Neuronal stem cell (in vitro differentiated cells): ENCODE results near the gene IQCF2.

Experiments used
- DNase-seq: peaks from one replicate; pipeline ENCODE4 v3.0.0-alpha.2; 2013; ENCODE audit warnings: low spot score
- H2AFZ ChIP-seq: one replicate; pipeline ENCODE4 v1.6.1; 2013; ENCODE audit warnings: mild to moderate bottlenecking, low read length, inconsistent platforms
- H2AK5ac ChIP-seq: 2 replicates; pipeline ENCODE4 v1.6.1; 2013; ENCODE audit warnings: low read depth, mild to moderate bottlenecking, inconsistent platforms, low read length, moderate library complexity, mixed read lengths
- H2BK120ac ChIP-seq: 2 replicates; pipeline ENCODE4 v1.6.1; 2013; ENCODE audit warnings: low read depth, mild to moderate bottlenecking, inconsistent platforms, low read length, moderate library complexity, mixed read lengths
- H2BK12ac ChIP-seq: one replicate; pipeline ENCODE4 v1.6.1; 2013; ENCODE audit warnings: low read length, inconsistent platforms
- H2BK15ac ChIP-seq: 2 replicates; pipeline ENCODE4 v1.6.1; 2013; ENCODE audit warnings: mild to moderate bottlenecking, low read length, inconsistent platforms, mixed read lengths
- H2BK5ac ChIP-seq: one replicate; pipeline ENCODE4 v1.6.1; 2013; ENCODE audit warnings: inconsistent platforms, mild to moderate bottlenecking, low read length, moderate library complexity
- H3K14ac ChIP-seq: one replicate; pipeline ENCODE4 v1.6.1; 2013; ENCODE audit warnings: low read length, inconsistent platforms
- H3K18ac ChIP-seq: 2 replicates; pipeline ENCODE4 v1.6.1; 2013; ENCODE audit warnings: low read length, inconsistent platforms
- H3K23ac ChIP-seq: 2 replicates; pipeline ENCODE4 v1.6.1; 2013; ENCODE audit warnings: low read depth, mild to moderate bottlenecking, mixed read lengths, low read length, inconsistent platforms; ENCODE audit not compliant: poor library complexity
- H3K27ac ChIP-seq: replicated peaks from 3 replicates; pipeline ENCODE4 v1.5.1; 2013; ENCODE audit warnings: low read length, inconsistent platforms
- H3K27me3 ChIP-seq, 3 experiments: 2 replicates each; pipeline ENCODE4 v1.6.1; 2013; ENCODE audit warnings: low read length in 3 of 3, mild to moderate bottlenecking in 2 of 3, inconsistent platforms in 1 of 3, low read depth in 1 of 3, mixed read lengths in 1 of 3, moderate library complexity in 1 of 3; ENCODE audit not compliant: control insufficient read depth in 3 of 3, insufficient read depth in 3 of 3
- H3K36me3 ChIP-seq, 2 donors: replicated peaks in 1 of 2; 2 replicates each; pipeline ENCODE4 v1.6.1; 2013; ENCODE audit warnings: low read length in 2 of 2; ENCODE audit not compliant: control insufficient read depth in 2 of 2, insufficient read depth in 2 of 2
- H3K4ac ChIP-seq: 2 replicates; pipeline ENCODE4 v1.6.1; 2013; ENCODE audit warnings: inconsistent platforms, mild to moderate bottlenecking, low read length, moderate library complexity
- H3K4me1 ChIP-seq, 2 donors: 1 replicate in 1 of 2; 2 replicates in 1 of 2; pipeline ENCODE4 v1.6.1; 2013; ENCODE audit warnings: low read length in 2 of 2, low read depth in 1 of 2; ENCODE audit not compliant: control insufficient read depth in 2 of 2, insufficient read depth in 1 of 2
- H3K4me2 ChIP-seq: one replicate; pipeline ENCODE4 v1.6.1; 2013; ENCODE audit warnings: mild to moderate bottlenecking, low read length, inconsistent platforms; ENCODE audit not compliant: insufficient read depth, poor library complexity, severe bottlenecking
- H3K4me3 ChIP-seq, 2 donors: 2 replicates each; pipeline ENCODE4 v1.5.1; 2013; ENCODE audit warnings: low read length in 2 of 2, mild to moderate bottlenecking in 2 of 2, inconsistent platforms in 1 of 2, moderate library complexity in 1 of 2
- H3K79me1 ChIP-seq: one replicate; pipeline ENCODE4 v1.6.1; 2013; ENCODE audit warnings: low read depth, mild to moderate bottlenecking, inconsistent platforms, low read length, moderate library complexity
- H3K9ac ChIP-seq: one replicate; pipeline ENCODE4 v1.6.1; 2013; ENCODE audit warnings: mild to moderate bottlenecking, low read depth, low read length, inconsistent platforms; ENCODE audit not compliant: poor library complexity
- H3K9me3 ChIP-seq, 2 donors: replicated peaks in 1 of 2; 2 replicates each; pipeline versions ENCODE3 to v1.6.1; 2013; ENCODE audit warnings: low read length in 2 of 2, mild to moderate bottlenecking in 2 of 2, inconsistent platforms in 1 of 2, low read depth in 1 of 2, mixed read lengths in 1 of 2, moderate library complexity in 1 of 2; ENCODE audit not compliant: control insufficient read depth in 2 of 2, insufficient read depth in 1 of 2
- H4K8ac ChIP-seq: one replicate; pipeline ENCODE4 v1.6.1; 2013; ENCODE audit warnings: low read depth, mild to moderate bottlenecking, inconsistent platforms, low read length, moderate library complexity
- H4K91ac ChIP-seq: one replicate; pipeline ENCODE4 v1.6.1; 2013; ENCODE audit warnings: low read length, low read depth, mild to moderate bottlenecking, inconsistent platforms; ENCODE audit not compliant: poor library complexity
- WGBS, 2 donors: extraction: QIAGEN DNeasy Blood & Tissue Kit; methylation state at CpG; one replicate each; pipeline ENCODE4 v1.1.7; 2013; ENCODE audit warnings: missing lambda C conversion rate in 2 of 2, mixed read lengths in 1 of 2; ENCODE audit not compliant: insufficient read length in 2 of 2, insufficient replicate concordance in 1 of 2; ENCODE audit errors: extremely low coverage in 2 of 2; 5-methylcytosine and 5-hydroxymethylcytosine counted together

Gene IQCF2

DNA sequence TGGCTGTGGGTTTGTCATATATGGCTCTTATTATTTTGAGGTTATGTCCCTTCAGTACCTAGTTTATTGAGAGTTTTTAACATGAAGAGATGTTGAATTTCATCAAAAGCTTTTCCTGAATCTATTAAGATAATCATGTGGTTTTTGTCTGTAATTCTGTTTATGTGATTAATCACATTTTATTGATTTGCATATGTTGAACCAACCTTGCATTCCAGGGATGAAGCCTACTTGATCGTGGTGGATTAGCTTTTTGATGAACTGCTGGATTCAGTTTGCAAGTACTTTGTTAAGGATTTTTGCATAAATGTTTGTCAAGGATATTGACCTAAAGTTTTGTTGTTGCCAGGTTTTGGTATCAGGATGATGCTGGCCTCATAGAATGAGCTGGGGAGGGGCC lies 33.1 kb upstream of the IQCF2 start:
- Histone ChIP-seq H3K4me3 (no peak overlapping the region), H3K4ac (no peak overlapping the region), H3K23ac (no peak overlapping the region), H2BK5ac (no peak overlapping the region), H2AFZ (no peak overlapping the region), H3K14ac (no peak overlapping the region), H3K36me3 (no peaks in the 10 kb centered on the region), H3K9ac (no peak overlapping the region), H3K9me3 (peaks cover 5 to 7% of the 10 kb centered on the region in 2 donors), H3K27ac (no peak overlapping the region), H3K4me2 (no peak overlapping the region), H4K91ac (no peak overlapping the region), H3K79me1 (no peaks in the 10 kb centered on the region), H3K27me3 (peaks cover 0 to 4% (median 0%) of the 10 kb centered on the region in 3 experiments), H4K8ac (no peak overlapping the region), H3K4me1 (no peaks in the 10 kb centered on the region), H2BK12ac (no peak overlapping the region), H2AK5ac (no peak overlapping the region), H2BK120ac (no peak overlapping the region), H2BK15ac (no peak overlapping the region), H3K18ac (no peak overlapping the region)
- DNase-seq: no peak
- no CpG with 5 or more reads among the region's 1 CpG for WGBS, 2 donors

DNA sequence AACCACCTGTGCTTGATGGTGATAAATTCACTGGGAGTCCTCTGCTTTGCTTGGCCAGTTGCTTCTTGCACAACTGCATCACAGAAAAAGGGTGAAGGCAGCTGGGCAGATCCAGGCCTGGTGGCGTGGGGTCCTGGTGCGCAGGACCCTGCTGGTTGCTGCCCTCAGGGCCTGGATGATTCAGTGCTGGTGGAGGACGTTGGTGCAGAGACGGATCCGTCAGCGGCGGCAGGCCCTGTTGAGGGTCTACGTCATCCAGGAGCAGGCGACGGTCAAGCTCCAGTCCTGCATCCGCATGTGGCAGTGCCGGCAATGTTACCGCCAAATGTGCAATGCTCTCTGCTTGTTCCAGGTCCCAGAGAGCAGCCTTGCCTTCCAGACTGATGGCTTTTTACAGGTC lies 31.1 kb upstream of the IQCF2 start:
- H2BK5ac ChIP-seq: peak overlapping the region; percentile 31
- DNase-seq: no peak
- H2BK12ac ChIP-seq: no peak overlapping the region
- peaks cover 5 to 7% of the 10 kb centered on the region in 2 donors for H3K9me3 ChIP-seq
- H3K4me1 ChIP-seq: no peaks in the 10 kb centered on the region
- H4K91ac ChIP-seq: no peak overlapping the region
- no peak overlapping the region for H2BK15ac ChIP-seq
- no peak overlapping the region for H2BK120ac ChIP-seq
- H3K79me1 ChIP-seq: no peaks in the 10 kb centered on the region
- no peak overlapping the region for H3K4me2 ChIP-seq
- H3K23ac ChIP-seq: no peak overlapping the region
- H4K8ac ChIP-seq: no peak overlapping the region
- no peak overlapping the region for H2AK5ac ChIP-seq
- WGBS, 2 donors: no CpG with 5 or more reads among the region's 13 CpGs
- no peak overlapping the region for H3K4ac ChIP-seq
- no peak overlapping the region for H3K18ac ChIP-seq
- H3K36me3 ChIP-seq: no peaks in the 10 kb centered on the region
- no peak overlapping the region for H3K9ac ChIP-seq
- no peak overlapping the region for H3K14ac ChIP-seq
- no peak overlapping the region for H3K27ac ChIP-seq
- H3K27me3 ChIP-seq: no peaks in the 10 kb centered on the region
- H2AFZ ChIP-seq: no peak overlapping the region
- H3K4me3 ChIP-seq: no peak overlapping the region

DNA sequence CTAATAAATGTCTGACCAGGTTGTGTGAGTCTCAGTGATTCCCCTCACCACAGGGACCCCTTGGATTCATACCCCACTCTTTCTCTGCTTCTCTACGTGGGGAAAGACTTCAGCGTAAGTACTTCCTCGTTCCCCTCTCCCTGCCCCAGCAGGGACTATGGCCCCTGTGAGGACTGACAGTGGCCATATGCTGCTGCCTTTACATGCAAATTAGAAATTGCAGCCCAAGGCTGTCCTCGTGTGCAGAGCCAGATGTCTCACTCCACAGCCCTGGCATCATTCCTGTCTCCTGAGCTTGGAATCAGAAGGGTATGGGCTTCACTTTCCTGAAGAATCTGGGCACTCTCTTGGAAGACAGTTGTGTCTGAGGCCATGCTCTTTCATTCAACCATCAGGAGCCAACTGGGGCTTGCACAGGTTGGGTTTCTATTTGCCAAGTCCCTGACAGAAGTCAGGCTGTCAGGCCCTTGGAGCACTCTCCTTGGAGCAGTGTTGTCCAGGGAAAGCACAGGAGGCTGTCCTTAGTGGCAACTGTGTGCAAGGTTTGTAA lies 30.5 kb upstream of the IQCF2 start:
- Histone ChIP-seq H3K18ac (no peak overlapping the region), H3K4me1 (no peaks in the 10 kb centered on the region), H2BK12ac (no peak overlapping the region), H4K91ac (no peak overlapping the region), H3K9ac (no peak overlapping the region), H3K4me2 (no peak overlapping the region), H4K8ac (no peak overlapping the region), H3K14ac (no peak overlapping the region), H2BK5ac (no peak overlapping the region), H2AFZ (no peak overlapping the region), H3K4me3 (no peak overlapping the region), H3K4ac (no peak overlapping the region), H3K27me3 (no peaks in the 10 kb centered on the region), H3K9me3 (peaks cover 5 to 7% of the 10 kb centered on the region in 2 donors), H3K36me3 (no peaks in the 10 kb centered on the region), H2BK120ac (no peak overlapping the region), H3K27ac (no peak overlapping the region), H2AK5ac (no peak overlapping the region), H3K79me1 (no peaks in the 10 kb centered on the region), H2BK15ac (no peak overlapping the region), H3K23ac (no peak overlapping the region)
- no CpG with 5 or more reads among the region's 4 CpGs for WGBS, 2 donors
- DNase-seq: no peak

DNA sequence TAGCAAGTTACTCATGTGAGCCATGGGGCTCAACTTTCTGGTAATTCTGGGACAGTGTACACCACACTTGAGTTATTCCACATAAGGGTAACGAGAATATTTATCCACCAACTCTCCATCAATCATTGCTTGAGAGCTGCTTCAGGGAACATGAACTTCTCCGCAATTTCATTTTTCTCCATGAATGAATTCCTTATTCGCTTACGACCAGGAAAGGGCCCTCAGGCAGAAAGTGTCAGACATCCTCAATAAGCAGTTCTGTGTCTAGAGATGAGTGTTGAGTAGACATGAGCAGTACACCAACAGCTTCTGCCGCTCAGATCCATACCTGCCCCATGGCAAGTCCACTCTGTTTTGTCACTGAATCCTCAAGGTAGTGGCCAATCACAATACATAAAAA lies 24.8 kb upstream of the IQCF2 start:
- no peak overlapping the region for H3K9ac ChIP-seq
- H2AFZ ChIP-seq: no peak overlapping the region
- no peak overlapping the region for H3K4ac ChIP-seq
- no peak overlapping the region for H2BK12ac ChIP-seq
- H2BK120ac ChIP-seq: no peak overlapping the region
- no peak overlapping the region for H2AK5ac ChIP-seq
- no peak overlapping the region for H4K8ac ChIP-seq
- no peak for DNase-seq
- no peak overlapping the region for H2BK5ac ChIP-seq
- H3K18ac ChIP-seq: no peak overlapping the region
- no peaks in the 10 kb centered on the region for H3K9me3 ChIP-seq
- no peak overlapping the region for H2BK15ac ChIP-seq
- no peak overlapping the region for H3K23ac ChIP-seq
- H3K4me2 ChIP-seq: no peak overlapping the region
- H3K27me3 ChIP-seq: no peaks in the 10 kb centered on the region
- H3K36me3 ChIP-seq: no peaks in the 10 kb centered on the region
- H3K14ac ChIP-seq: no peak overlapping the region
- no peaks in the 10 kb centered on the region for H3K4me1 ChIP-seq
- WGBS, 2 donors: no CpG with 5 or more reads among the region's 5 CpGs
- no peak overlapping the region for H4K91ac ChIP-seq
- H3K79me1 ChIP-seq: no peaks in the 10 kb centered on the region
- no peak overlapping the region for H3K27ac ChIP-seq
- no peak overlapping the region for H3K4me3 ChIP-seq
